GM13976 (cell line): ENCODE results near the gene KMO.

ENCODE experiments used
- DNase-seq: peaks from one replicate; pipeline ENCODE4 v3.0.0; 2012; ENCODE audit warnings: low spot score
- in situ Hi-C: fragments of 300-500 bp; cut with MboI; formaldehyde crosslinking; loops from one replicate; pipeline ENCODE4 v1.12.0; 2022; ENCODE audit warnings: low sequenced_read_pairs, mixed read lengths, inconsistent platforms; ENCODE audit not compliant: unreplicated experiment
- TF ChIP-seq, protein P1 (sequence below): IDR thresholded peaks from 2 replicates; pipeline ENCODE4 v1.5.1; 2012; ENCODE audit warnings: borderline replicate concordance, mild to moderate bottlenecking; ENCODE audit not compliant: insufficient read depth; ENCODE audit errors: extremely low read depth, missing control alignments, control extremely low read depth

KMO gene

DNA sequence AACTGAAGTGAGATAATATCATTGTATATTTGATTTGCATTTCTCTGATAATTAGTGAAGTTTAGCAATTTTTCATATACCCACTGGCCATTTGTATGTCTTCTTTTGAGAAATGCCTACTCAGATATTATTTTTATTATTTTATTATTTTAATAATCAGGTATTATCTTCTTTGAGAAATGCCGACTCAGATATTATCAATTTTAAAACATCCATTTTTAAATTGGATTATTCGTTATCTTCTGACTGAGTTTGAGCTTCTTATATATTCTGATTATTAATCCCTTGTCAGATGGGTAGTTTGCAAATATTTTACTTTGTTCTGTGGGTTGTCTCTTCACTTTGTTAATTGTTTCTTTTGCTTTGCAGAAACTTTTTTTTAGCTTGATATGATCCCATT lies 37.7 kb downstream of the KMO start:
- in situ Hi-C loops, result no loop called here
- no peak for DNase-seq
- TF ChIP-seq, protein P1, sequence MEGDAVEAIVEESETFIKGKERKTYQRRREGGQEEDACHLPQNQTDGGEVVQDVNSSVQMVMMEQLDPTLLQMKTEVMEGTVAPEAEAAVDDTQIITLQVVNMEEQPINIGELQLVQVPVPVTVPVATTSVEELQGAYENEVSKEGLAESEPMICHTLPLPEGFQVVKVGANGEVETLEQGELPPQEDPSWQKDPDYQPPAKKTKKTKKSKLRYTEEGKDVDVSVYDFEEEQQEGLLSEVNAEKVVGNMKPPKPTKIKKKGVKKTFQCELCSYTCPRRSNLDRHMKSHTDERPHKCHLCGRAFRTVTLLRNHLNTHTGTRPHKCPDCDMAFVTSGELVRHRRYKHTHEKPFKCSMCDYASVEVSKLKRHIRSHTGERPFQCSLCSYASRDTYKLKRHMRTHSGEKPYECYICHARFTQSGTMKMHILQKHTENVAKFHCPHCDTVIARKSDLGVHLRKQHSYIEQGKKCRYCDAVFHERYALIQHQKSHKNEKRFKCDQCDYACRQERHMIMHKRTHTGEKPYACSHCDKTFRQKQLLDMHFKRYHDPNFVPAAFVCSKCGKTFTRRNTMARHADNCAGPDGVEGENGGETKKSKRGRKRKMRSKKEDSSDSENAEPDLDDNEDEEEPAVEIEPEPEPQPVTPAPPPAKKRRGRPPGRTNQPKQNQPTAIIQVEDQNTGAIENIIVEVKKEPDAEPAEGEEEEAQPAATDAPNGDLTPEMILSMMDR, result no peak

DNA sequence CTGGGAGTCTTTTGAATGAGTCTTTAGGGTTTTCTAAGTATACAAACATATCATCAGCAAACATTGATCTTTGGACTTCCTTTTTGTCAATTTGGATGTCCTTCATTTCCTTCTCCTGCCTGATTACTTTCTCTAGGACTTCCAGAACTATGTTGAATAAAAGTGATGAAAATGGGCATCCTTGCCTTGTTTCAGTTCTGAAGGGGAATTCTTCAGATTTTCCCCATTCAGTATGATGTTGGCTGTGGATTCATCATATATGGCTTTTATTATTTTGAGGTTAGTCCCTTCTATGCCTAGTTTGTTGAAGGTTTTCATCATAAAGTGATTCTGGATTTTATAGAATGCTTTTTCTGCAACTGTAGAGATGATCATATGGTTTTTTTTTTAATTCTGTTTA lies 42.0 kb downstream of the KMO start:
- in situ Hi-C loops, result no loop called here
- DNase-seq, result no peak
- TF ChIP-seq, protein P1, result no peak

DNA sequence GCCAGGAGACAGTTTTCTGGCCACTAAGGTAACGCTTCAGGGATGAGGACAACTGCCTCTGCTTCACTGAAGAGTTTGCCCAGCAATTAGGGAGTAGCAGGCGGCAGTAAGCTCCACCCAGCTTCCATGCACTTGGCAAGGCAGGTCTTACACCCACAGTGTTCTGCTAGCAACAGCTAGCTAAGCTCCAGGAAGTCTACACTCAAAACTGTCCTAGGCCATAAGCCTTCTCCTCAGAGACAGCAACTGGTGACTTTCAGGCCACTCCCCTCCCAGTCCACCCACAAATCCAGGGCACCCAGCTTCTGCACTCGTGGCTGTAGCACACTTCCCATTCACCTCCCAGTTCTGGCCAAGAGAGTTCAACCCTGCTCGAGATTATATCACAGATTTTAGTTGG lies 47.3 kb downstream of the KMO start:
- in situ Hi-C loops, result no loop called here
- DNase-seq, result no peak
- TF ChIP-seq, protein P1, result no peak

DNA sequence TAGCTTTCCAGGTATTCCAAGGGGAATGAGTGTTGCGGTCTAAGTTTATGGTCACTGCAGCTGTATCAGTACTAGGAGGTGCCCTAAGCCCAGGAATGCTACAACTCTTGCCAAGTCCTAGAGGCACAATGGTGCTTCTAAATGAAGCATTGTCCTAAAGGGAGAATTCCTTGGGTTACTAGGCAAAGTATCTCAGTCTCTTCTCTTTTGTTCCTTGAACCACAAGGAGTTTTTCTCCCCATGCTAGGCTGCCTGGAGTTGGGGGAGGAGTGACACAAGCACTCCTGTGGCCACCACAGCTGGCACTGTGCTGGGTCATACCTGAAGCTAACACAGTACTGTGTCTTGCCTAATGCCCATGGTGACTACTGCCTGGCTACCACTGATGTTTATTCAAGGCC lies 50.7 kb downstream of the KMO start:
- TF ChIP-seq, protein P1, result no peak
- in situ Hi-C loops, result no loop called here
- no peak for DNase-seq

DNA sequence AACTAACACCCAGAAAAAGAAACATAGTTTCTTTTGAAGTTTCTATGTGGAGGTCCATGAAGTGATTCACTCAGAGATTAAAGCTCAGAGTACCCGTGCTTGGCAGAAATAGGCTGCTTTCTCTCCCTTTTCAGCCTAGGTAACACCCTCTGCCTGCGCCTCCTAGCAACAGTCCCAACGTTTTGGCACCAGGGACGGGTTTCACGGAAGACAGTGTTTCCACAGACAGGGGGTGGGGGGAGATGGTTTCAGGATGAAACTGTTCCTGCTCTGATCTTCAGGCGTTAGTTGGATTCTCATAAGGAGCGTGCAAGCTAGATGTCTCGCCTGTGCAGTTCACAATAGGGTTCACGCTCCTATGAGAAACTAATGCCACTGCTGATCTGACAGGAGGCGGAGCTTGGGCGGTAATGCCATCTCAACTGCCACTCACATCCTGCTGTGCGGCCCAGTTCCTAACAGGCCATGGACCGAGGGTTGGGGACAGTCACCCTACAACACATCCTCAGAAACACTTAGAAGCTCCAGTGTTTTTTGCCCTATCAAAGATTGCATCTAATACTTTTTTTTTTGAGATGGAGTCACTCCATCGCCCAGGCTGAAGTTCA lies 54.8 kb downstream of the KMO start:
- in situ Hi-C loops, result no loop called here
- no peak for DNase-seq
- TF ChIP-seq, protein P1, result no peak

DNA sequence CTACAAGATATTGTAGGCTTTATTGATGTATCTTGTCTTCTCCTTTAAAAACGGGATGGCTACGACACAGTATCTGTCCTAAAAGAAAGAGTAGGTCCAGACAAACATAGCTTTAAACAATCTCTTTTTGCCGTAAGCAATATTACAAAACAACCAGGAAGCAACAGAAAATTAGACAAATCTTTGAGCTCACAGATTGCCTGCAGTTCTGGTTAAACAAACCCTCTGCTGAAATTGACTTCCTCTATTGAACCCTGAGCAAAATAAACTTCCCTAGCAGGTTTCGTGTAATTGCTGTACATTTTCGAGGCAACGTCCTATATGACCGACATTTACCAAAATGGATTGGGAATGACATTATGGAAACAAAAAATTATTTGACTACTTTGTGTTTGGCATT lies 57.3 kb downstream of the KMO start:
- in situ Hi-C loops, result no loop called here
- TF ChIP-seq, protein P1, result no peak
- no peak for DNase-seq
